H9 (cell line): Measurements from ENCODE around the gene LMF2. TPM values are rescaled to one million over a fixed set of nuclear protein-coding genes. Genes with fewer than 3 reads are reported as not detected.

Source experiments
- DNase-seq: peaks from one replicate; pipeline ENCODE4 v3.0.0-alpha.2; 2017
- H2AFZ ChIP-seq: one replicate; pipeline ENCODE4 v1.6.1; 2013; ENCODE audit warnings: mild to moderate bottlenecking, low read length, control low read depth, moderate library complexity
- H2AK5ac ChIP-seq: 2 replicates; pipeline ENCODE4 v1.6.1; 2013; ENCODE audit warnings: low read length, control low read depth, mixed read lengths; ENCODE audit not compliant: insufficient read length
- H2BK120ac ChIP-seq: one replicate; pipeline ENCODE4 v1.6.1; 2013; ENCODE audit warnings: low read depth, mild to moderate bottlenecking, low read length, control low read depth, inconsistent platforms; ENCODE audit not compliant: poor library complexity, severe bottlenecking
- H2BK12ac ChIP-seq: 2 replicates; pipeline ENCODE4 v1.6.1; 2013; ENCODE audit warnings: low read length, control low read depth, mixed read lengths, low read depth; ENCODE audit not compliant: insufficient read length
- H2BK15ac ChIP-seq: 2 replicates; pipeline ENCODE4 v1.6.1; 2013; ENCODE audit warnings: low read depth, low read length, control low read depth
- H2BK20ac ChIP-seq: one replicate; pipeline ENCODE4 v1.6.1; 2013; ENCODE audit warnings: low read depth, mild to moderate bottlenecking, low read length, control low read depth, inconsistent platforms; ENCODE audit not compliant: poor library complexity, severe bottlenecking
- H2BK5ac ChIP-seq: 2 replicates; pipeline ENCODE4 v1.6.1; 2013; ENCODE audit warnings: low read length, control low read depth, mixed read lengths; ENCODE audit not compliant: insufficient read length
- H3K14ac ChIP-seq: 2 replicates; pipeline ENCODE4 v1.6.1; 2013; ENCODE audit warnings: low read length, control low read depth; ENCODE audit not compliant: insufficient read depth
- H3K18ac ChIP-seq: 2 replicates; pipeline ENCODE4 v1.6.1; 2013; ENCODE audit warnings: low read depth, mild to moderate bottlenecking, mixed read lengths, low read length, control low read depth; ENCODE audit not compliant: insufficient read length
- H3K23ac ChIP-seq: 2 replicates; pipeline ENCODE4 v1.6.1; 2013; ENCODE audit warnings: low read length, control low read depth, mixed read lengths, low read depth; ENCODE audit not compliant: insufficient read length
- H3K23me2 ChIP-seq: 2 replicates; pipeline ENCODE4 v1.6.1; 2013; ENCODE audit warnings: low read depth, mild to moderate bottlenecking, mixed read lengths, low read length, control low read depth; ENCODE audit not compliant: insufficient read length, poor library complexity, severe bottlenecking
- H3K27ac ChIP-seq: 2 replicates; pipeline ENCODE4 v1.5.1; 2013; ENCODE audit warnings: low read length, control low read depth, mixed read lengths, low read depth; ENCODE audit not compliant: insufficient read length
- H3K27me3 ChIP-seq: 2 replicates; pipeline ENCODE4 v1.6.1; 2013; ENCODE audit warnings: low read length, control low read depth, inconsistent platforms; ENCODE audit not compliant: insufficient read depth
- H3K4ac ChIP-seq: 2 replicates; pipeline ENCODE4 v1.6.1; 2013; ENCODE audit warnings: low read depth, mild to moderate bottlenecking, control low read depth, inconsistent platforms, low read length, moderate library complexity
- H3K4me1 ChIP-seq: 2 replicates; pipeline ENCODE4 v1.6.1; 2013; ENCODE audit warnings: low read length, control low read depth, inconsistent platforms; ENCODE audit not compliant: insufficient read depth
- H3K4me2 ChIP-seq: 2 replicates; pipeline ENCODE4 v1.6.1; 2013; ENCODE audit warnings: low read length, control low read depth, mixed read lengths; ENCODE audit not compliant: insufficient read length, insufficient read depth
- H3K56ac ChIP-seq: 2 replicates; pipeline ENCODE4 v1.6.1; 2013; ENCODE audit warnings: low read depth, mild to moderate bottlenecking, mixed read lengths, low read length, control low read depth; ENCODE audit not compliant: insufficient read length
- H3K79me1 ChIP-seq: 2 replicates; pipeline ENCODE4 v1.6.1; 2013; ENCODE audit warnings: low read depth, mild to moderate bottlenecking, moderate library complexity, low read length, control low read depth, inconsistent platforms; ENCODE audit not compliant: insufficient read depth, poor library complexity, severe bottlenecking
- H3K79me2 ChIP-seq: 2 replicates; pipeline ENCODE4 v1.6.1; 2013; ENCODE audit warnings: low read length, control low read depth, inconsistent platforms; ENCODE audit not compliant: insufficient read depth
- H3K9ac ChIP-seq: 2 replicates; pipeline ENCODE4 v1.6.1; 2013; ENCODE audit warnings: low read length, control low read depth, mixed read lengths; ENCODE audit not compliant: insufficient read length; ENCODE audit errors: extremely low read depth
- H3K9me3 ChIP-seq: one replicate; pipeline ENCODE4 v1.6.1; 2013; ENCODE audit warnings: low read depth, low read length, inconsistent platforms; ENCODE audit not compliant: control insufficient read depth
- H3T11ph ChIP-seq: one replicate; pipeline ENCODE4 v1.6.1; 2013; ENCODE audit warnings: mild to moderate bottlenecking, low read length, control low read depth, inconsistent platforms
- H4K20me1 ChIP-seq: one replicate; pipeline ENCODE4 v1.6.1; 2013; ENCODE audit not compliant: control insufficient read depth, insufficient read length, insufficient read depth
- H4K5ac ChIP-seq: 2 replicates; pipeline ENCODE4 v1.6.1; 2013; ENCODE audit warnings: low read depth, mild to moderate bottlenecking, mixed read lengths, low read length, control low read depth; ENCODE audit not compliant: insufficient read length
- H4K8ac ChIP-seq: replicated peaks from 2 replicates; pipeline ENCODE4 v1.6.1; 2013; ENCODE audit warnings: low read length, control low read depth, mixed read lengths, low read depth; ENCODE audit not compliant: insufficient read length
- H4K91ac ChIP-seq: 2 replicates; pipeline ENCODE4 v1.6.1; 2013; ENCODE audit warnings: low read depth, mild to moderate bottlenecking, moderate library complexity, mixed read lengths, low read length, control low read depth; ENCODE audit not compliant: insufficient read length
- H3K27ac Mint-ChIP-seq, 3 experiments: 2 replicates in 2 of 3; 3 replicates in 1 of 3; pipeline ENCODE4 v1.8.0; 2020 to 2021; ENCODE audit warnings: mixed read lengths in 3 of 3, mild to moderate bottlenecking in 1 of 3, moderate library complexity in 1 of 3
- H3K27me3 Mint-ChIP-seq: 2 replicates; pipeline ENCODE4 v1.8.0; 2021; ENCODE audit warnings: low read depth, mild to moderate bottlenecking, moderate library complexity, mixed read lengths
- H3K36me3 Mint-ChIP-seq, 3 experiments: 2 replicates in 2 of 3; 3 replicates in 1 of 3; pipeline ENCODE4 v1.8.0; 2020 to 2021; ENCODE audit warnings: low read depth in 3 of 3, mixed read lengths in 3 of 3; ENCODE audit not compliant: insufficient read depth in 1 of 3
- H3K4me1 Mint-ChIP-seq, 2 experiments: 2 replicates each; pipeline ENCODE4 v1.8.0; 2020; ENCODE audit warnings: mixed read lengths in 2 of 2
- H3K4me3 Mint-ChIP-seq, 2 experiments: 2 replicates in 1 of 2; 3 replicates in 1 of 2; pipeline ENCODE4 v1.8.0; 2020 to 2021; ENCODE audit warnings: mild to moderate bottlenecking in 2 of 2, mixed read lengths in 2 of 2, moderate library complexity in 1 of 2
- H3K9me3 Mint-ChIP-seq, 2 experiments: 2 replicates in 1 of 2; 3 replicates in 1 of 2; pipeline ENCODE4 v1.8.0; 2020; ENCODE audit warnings: mild to moderate bottlenecking in 2 of 2, mixed read lengths in 2 of 2, moderate library complexity in 1 of 2
- CTCF ChIP-seq: fragments of 200-600 bp; sonication (generic); conservative IDR thresholded peaks from 3 replicates; pipeline ENCODE4 v1.8.0; 2021; ENCODE audit warnings: antibody characterized with exemption, mild to moderate bottlenecking
- WGBS: extraction: QIAGEN DNeasy Blood & Tissue Kit; methylation state at CpG from one replicate; pipeline ENCODE4 v1.1.7; 2013; ENCODE audit warnings: missing lambda C conversion rate, low lambda C conversion rate, mixed read lengths; ENCODE audit not compliant: insufficient read length; ENCODE audit errors: extremely low coverage; 5-methylcytosine and 5-hydroxymethylcytosine counted together
- total RNA-seq: library from RNA; stranded (reverse); gene quantifications from 2 replicates; pipeline ENCODE4 v1.2.1, GENCODE V29; 2021

The LMF2 gene
- total RNA-seq, 1 experiment from 2014 or later, result 43.6 TPM

GRCh38 chr22:50513175-50513574 lies 5.7 kb upstream of the LMF2 start:
- Histone ChIP-seq H3K4ac (no peak overlapping the region), H3K27ac (no peak overlapping the region), H2BK20ac (no peak overlapping the region), H2BK15ac (no peak overlapping the region), H3K23ac (no peak overlapping the region), H3K18ac (no peak overlapping the region), H2AFZ (no peak overlapping the region), H4K8ac (no peak overlapping the region), H3K56ac (no peak overlapping the region), H2AK5ac (no peak overlapping the region), H4K91ac (no peak overlapping the region), H3K23me2 (peaks cover 5% of the 10 kb centered on the region), H3K79me1 (peaks cover 11% of the 10 kb centered on the region), H4K5ac (no peak overlapping the region), H2BK120ac (no peak overlapping the region), H2BK5ac (no peak overlapping the region), H3K14ac (no peak overlapping the region), H3K4me1 (no peaks in the 10 kb centered on the region), H2BK12ac (no peak overlapping the region), H3T11ph (no peak overlapping the region), H3K79me2 (peaks cover 13% of the 10 kb centered on the region; the same call in 1 of the 2 replicates), H3K4me2 (no peak overlapping the region), H3K9me3 (no peaks in the 10 kb centered on the region), H3K27me3 (no peaks in the 10 kb centered on the region), H4K20me1 (peaks cover 3% of the 10 kb centered on the region), H3K9ac (no peak overlapping the region)
- Mint-ChIP-seq H3K4me3 (no peak overlapping the region), H3K27me3 (no peaks in the 10 kb centered on the region), H3K36me3 (peaks cover 0 to 26% (median 25%) of the 10 kb centered on the region in 3 experiments; a peak in 6 of 7 replicates), H3K27ac (no peak overlapping the region), H3K4me1 (peaks cover 10 to 11% of the 10 kb centered on the region in 2 experiments), H3K9me3 (no peaks in the 10 kb centered on the region)
- no peak for TF ChIP-seq CTCF
- DNase-seq, result no peak
- WGBS, result no CpG with 5 or more reads among the region's 15 CpGs
